Measurements from ENCODE around the gene PFKFB4. TPM values are rescaled to one million over a fixed set of nuclear protein-coding genes. Genes with fewer than 3 reads are reported as not detected.
A peak's percentile ranks its signal among the peaks of the same experiment; 100 is the strongest.

The PFKFB4 gene
- total RNA-seq (2012; rRNA removed) = 14.4 and 28.0 TPM in 2 replicates

DNA sequence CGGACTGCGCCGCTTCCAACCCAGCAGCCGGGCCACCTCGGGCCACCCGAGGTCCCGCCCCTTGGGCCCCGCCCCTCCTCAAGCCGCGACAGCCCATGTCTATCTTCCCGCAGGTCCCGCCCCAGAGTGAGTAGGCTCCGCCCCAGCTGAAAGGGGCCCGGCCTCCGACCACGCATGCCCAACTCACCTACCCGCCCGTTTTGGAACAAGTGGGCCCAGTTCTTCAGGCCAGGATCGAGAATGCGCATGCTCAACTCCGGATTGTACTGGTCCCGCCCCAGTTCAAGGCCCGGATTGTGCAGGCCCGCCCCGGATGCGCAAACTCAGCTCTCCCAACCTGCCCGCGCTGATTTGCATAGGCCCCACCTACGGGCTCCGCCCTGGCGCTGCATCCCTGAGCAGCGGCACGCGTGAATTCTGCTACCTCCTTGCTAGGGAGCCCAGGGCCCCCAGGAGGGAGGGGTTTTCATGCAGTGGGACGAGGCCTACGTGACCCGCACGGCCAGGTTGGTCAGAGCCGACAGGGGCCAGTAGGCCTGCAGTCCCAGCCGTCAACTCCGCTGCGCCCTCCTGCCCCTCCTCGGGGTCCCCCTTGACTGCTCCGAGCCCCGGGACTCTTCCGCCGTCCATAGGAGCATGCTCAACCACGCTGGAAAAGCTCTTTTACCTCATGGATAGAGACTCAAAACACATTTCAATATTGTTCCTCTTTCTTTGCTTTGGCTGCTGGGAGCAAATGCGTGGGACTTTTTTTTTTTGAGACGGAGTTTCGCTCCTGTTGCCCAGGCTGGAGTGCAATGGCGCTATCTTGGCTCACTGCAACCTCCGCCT is at the start of gene PFKFB4:
Gene PFKFB4, minus strand, starts transcription at position 8 of the 831 bp plus-strand sequence. CDS start 26 bp downstream, outside the sequence.
- no peaks in the 10 kb centered on the region for H3K27me3 ChIP-seq (ENCODE audit: control insufficient read depth, insufficient read depth, low read length)
- H3K4me2 ChIP-seq (ENCODE audit: low read length) = peak within 1 kb of the TSS; percentile 82
- H3K4me1 ChIP-seq (ENCODE audit: control insufficient read depth, insufficient read depth, low read length) = peaks cover 54% of the 10 kb centered on the region
- peak within 1 kb of the TSS; percentile 77 for H3K4me3 ChIP-seq (ENCODE audit: low read length)
- no peaks in the 10 kb centered on the region for H3K36me3 ChIP-seq (ENCODE audit: insufficient read depth, low read length)
- no peaks in the 10 kb centered on the region for H3K9me3 ChIP-seq (replicated peaks; ENCODE audit: low read length)
- peak within 1 kb of the TSS; percentile 72 for H3K9ac ChIP-seq (ENCODE audit: low read depth, low read length)

DNA sequence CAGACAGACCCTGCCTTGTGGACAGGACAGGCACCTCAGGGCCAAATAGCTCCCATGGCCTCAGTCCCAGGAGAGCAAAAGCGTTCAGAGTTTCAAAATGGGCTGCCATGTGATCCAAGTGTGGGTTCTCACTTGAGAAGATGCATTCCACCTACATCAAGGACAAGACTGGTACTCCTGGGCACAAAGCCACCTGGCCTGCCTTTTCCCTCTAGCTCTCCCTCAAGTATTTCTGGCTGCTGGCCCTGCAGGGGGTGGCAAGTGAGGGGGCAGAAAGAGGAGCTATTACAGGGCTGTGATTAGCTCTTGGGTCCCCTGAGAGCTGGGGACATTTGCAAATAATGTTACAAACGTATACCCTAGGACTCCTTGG is 45.0 kb upstream of the PFKFB4 start:
- H3K27me3 ChIP-seq (ENCODE audit: control insufficient read depth, insufficient read depth, low read length) = no peaks in the 10 kb centered on the region
- H3K4me2 ChIP-seq (ENCODE audit: low read length) = no peak overlapping the region
- peaks cover 27% of the 10 kb centered on the region for H3K4me1 ChIP-seq (ENCODE audit: control insufficient read depth, insufficient read depth, low read length)
- H3K9me3 ChIP-seq (replicated peaks; ENCODE audit: low read length) = no peaks in the 10 kb centered on the region
- no peak overlapping the region for H3K4me3 ChIP-seq (ENCODE audit: low read length)
- peaks cover 92% of the 10 kb centered on the region for H3K36me3 ChIP-seq (ENCODE audit: insufficient read depth, low read length)
- no peak overlapping the region for H3K9ac ChIP-seq (ENCODE audit: low read depth, low read length)

DNA sequence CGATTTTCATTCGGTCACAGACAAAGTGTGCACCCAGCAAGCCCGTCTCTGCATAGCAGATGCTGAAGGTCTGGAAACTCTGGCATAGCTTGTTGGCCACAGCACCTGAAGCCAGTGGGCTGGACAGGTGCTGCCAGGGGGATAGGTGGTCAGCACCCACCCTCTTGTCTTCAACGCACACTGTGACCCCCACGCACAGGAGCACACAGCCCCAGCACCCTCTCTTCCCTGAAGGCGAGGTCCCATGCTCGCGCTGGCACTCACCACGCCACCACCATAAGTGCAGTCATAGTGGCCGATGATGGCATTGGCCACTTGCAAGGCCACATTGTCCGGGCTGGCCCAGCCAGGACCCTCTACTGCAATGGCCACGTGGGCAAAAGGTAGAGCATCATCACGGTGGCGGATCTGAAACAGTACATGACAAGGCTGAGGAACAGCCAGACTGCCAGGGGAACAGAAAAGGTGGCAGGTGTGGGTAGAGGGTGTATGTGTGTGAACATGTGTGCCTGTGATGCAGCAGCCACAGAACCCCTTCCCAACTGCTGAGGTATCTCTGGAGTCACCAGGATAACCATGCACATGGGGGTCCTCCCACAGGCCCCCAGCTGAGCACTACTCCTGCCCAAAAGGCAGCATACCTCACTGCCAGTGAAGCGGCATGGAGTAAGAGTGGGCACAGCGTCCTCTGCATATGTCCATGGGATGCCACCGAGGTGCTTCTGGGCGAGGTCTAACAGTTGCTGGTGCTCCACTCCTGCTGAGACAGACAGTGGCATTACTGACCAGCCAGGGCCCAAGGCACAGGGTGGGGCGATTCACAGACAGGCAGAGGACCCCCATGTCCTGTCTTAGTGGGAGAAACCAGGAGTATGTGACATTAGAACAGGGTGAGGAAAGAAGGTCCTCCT is 44.4 kb upstream of the PFKFB4 start:
- H3K27me3 ChIP-seq (ENCODE audit: control insufficient read depth, insufficient read depth, low read length) = no peaks in the 10 kb centered on the region
- H3K9me3 ChIP-seq (replicated peaks; ENCODE audit: low read length) = no peaks in the 10 kb centered on the region
- no peak overlapping the region for H3K4me2 ChIP-seq (ENCODE audit: low read length)
- H3K4me3 ChIP-seq (ENCODE audit: low read length) = no peak overlapping the region
- H3K9ac ChIP-seq (ENCODE audit: low read depth, low read length) = no peak overlapping the region
- H3K4me1 ChIP-seq (ENCODE audit: control insufficient read depth, insufficient read depth, low read length) = peaks cover 33% of the 10 kb centered on the region
- peaks cover 88% of the 10 kb centered on the region for H3K36me3 ChIP-seq (ENCODE audit: insufficient read depth, low read length)

DNA sequence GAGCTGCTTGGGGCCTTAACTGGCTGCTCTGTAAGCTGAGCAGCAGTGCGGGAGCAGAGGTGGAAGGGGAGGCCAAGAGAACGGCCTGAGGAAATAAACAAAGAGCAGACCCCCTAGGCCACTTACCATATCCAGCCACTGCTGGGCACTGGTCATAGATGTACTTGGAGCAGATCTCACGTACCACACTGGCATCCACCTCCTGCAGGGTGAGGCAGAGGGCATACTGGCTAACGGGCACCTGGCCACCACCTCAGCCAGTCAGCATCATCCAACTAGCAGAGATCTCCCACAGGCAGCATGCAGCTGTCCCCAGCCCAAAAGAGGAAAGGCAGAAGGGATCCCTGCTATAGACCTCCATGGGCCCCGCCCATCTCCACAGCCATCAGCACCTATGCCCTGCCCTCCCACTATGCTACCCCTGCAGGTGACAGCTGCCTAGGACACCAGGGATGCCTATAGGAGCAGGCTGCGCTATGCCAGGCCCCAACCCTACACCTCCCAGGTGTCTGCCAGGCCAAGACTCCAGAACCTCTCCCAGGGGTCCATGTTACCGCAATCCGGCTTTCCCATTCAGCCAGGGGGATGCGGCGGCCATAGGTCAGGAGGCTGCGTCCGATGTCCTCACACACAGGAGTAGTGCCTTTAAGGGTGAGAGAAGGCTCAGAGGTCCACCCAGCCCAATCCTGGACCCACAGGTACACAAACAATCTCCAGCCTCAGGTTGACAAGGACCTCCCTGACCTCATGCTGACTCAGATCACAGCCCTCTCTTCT is 43.1 kb upstream of the PFKFB4 start:
- H3K4me2 ChIP-seq (ENCODE audit: low read length) = no peak overlapping the region
- no peak overlapping the region for H3K9ac ChIP-seq (ENCODE audit: low read depth, low read length)
- peaks cover 75% of the 10 kb centered on the region for H3K36me3 ChIP-seq (ENCODE audit: insufficient read depth, low read length)
- peaks cover 46% of the 10 kb centered on the region for H3K4me1 ChIP-seq (ENCODE audit: control insufficient read depth, insufficient read depth, low read length)
- no peak overlapping the region for H3K4me3 ChIP-seq (ENCODE audit: low read length)
- H3K27me3 ChIP-seq (ENCODE audit: control insufficient read depth, insufficient read depth, low read length) = no peaks in the 10 kb centered on the region
- no peaks in the 10 kb centered on the region for H3K9me3 ChIP-seq (replicated peaks; ENCODE audit: low read length)

DNA sequence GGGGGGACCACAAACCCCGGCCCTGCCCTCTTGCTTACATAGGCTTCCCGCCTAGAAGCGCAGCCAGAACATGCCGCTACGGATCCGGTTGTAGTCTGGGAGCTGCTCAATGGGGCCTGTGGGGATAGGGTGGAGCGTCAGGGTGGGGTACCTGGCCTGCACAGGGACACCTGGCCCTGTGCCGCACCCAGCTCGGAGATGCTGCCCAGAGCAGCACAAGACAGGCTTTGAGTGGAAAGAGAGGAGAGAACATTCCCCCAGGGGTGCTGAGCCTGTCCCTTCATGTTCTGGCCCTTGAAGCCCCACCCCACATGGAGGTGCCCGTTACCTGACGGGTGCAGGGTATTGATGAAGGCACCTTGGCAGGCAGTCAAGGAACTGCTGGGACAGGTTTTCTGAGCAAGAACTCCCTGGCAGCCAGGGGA is 42.5 kb upstream of the PFKFB4 start:
- Histone ChIP-seq H3K4me2 (ENCODE audit: low read length) (peak overlapping the region; percentile 36), H3K27me3 (ENCODE audit: control insufficient read depth, insufficient read depth, low read length) (no peaks in the 10 kb centered on the region), H3K4me3 (ENCODE audit: low read length) (peak overlapping the region; percentile 8), H3K36me3 (ENCODE audit: insufficient read depth, low read length) (peaks cover 69% of the 10 kb centered on the region), H3K4me1 (ENCODE audit: control insufficient read depth, insufficient read depth, low read length) (peaks cover 52% of the 10 kb centered on the region), H3K9ac (ENCODE audit: low read depth, low read length) (peak overlapping the region; percentile 22), H3K9me3 (replicated peaks; ENCODE audit: low read length) (no peaks in the 10 kb centered on the region)

DNA sequence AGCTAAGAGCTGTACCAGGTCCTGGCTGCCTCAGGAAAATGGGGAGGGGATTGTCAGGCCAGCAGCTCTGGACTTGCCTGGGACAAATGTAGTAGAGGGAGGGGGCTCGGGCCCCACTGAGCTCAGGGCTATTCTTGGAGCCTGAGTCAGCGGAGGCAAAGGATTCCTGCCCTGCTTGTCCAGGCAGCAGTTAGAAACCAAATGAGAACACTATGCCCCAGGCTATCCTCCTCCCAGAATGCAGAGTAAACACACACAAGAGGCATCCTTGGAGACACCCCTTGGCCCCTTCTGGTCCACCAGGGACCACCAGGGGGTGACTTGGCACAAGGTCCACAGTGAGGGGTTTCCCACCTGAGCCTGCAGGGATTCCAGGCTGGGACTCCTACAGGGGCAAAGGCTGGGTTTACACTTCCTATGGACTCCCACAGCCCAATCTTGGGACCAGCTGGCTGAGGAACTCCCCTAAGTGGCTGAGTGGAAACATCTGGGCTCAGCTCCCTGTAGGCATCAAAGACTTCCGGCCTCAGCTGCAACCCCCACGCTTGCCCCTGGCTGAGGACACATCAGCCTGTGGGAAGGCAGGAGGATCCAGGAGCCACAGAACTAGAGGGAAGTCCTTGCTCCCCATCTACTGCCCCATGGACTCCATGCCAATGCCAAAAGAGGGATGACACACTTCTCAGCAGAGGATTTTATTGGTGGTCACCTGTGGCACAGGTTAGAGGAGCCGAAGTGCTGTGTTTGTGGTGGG is 41.9 kb upstream of the PFKFB4 start:
- H3K36me3 ChIP-seq (ENCODE audit: insufficient read depth, low read length) = peaks cover 63% of the 10 kb centered on the region
- H3K27me3 ChIP-seq (ENCODE audit: control insufficient read depth, insufficient read depth, low read length) = no peaks in the 10 kb centered on the region
- peak overlapping the region; percentile 8 for H3K4me3 ChIP-seq (ENCODE audit: low read length)
- peak overlapping the region; percentile 36 for H3K4me2 ChIP-seq (ENCODE audit: low read length)
- H3K9ac ChIP-seq (ENCODE audit: low read depth, low read length) = peak overlapping the region; percentile 22
- H3K4me1 ChIP-seq (ENCODE audit: control insufficient read depth, insufficient read depth, low read length) = peaks cover 53% of the 10 kb centered on the region
- no peaks in the 10 kb centered on the region for H3K9me3 ChIP-seq (replicated peaks; ENCODE audit: low read length)

DNA sequence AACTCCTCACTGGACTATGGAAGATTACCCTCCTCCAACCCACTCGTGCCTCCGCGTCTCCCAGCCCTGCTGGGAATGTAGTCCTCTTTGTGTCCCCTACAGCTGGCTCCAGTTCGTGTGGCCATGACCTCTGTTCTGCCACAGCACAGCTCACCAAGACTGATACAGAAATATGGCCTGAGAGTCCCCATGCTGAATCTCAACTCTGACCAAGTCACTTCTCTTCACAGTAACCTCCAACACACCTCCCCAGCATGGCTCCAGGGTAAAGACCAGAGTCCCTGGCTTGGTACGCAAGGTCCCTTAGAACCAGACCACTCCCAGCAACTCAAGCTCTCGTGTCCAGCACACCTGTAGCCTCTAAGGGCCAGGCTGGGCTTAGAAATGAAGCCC is 40.8 kb upstream of the PFKFB4 start:
- Histone ChIP-seq H3K27me3 (ENCODE audit: control insufficient read depth, insufficient read depth, low read length) (no peaks in the 10 kb centered on the region), H3K4me1 (ENCODE audit: control insufficient read depth, insufficient read depth, low read length) (peaks cover 53% of the 10 kb centered on the region), H3K4me2 (ENCODE audit: low read length) (no peak overlapping the region), H3K9ac (ENCODE audit: low read depth, low read length) (no peak overlapping the region), H3K36me3 (ENCODE audit: insufficient read depth, low read length) (peaks cover 56% of the 10 kb centered on the region), H3K4me3 (ENCODE audit: low read length) (no peak overlapping the region), H3K9me3 (replicated peaks; ENCODE audit: low read length) (no peaks in the 10 kb centered on the region)

DNA sequence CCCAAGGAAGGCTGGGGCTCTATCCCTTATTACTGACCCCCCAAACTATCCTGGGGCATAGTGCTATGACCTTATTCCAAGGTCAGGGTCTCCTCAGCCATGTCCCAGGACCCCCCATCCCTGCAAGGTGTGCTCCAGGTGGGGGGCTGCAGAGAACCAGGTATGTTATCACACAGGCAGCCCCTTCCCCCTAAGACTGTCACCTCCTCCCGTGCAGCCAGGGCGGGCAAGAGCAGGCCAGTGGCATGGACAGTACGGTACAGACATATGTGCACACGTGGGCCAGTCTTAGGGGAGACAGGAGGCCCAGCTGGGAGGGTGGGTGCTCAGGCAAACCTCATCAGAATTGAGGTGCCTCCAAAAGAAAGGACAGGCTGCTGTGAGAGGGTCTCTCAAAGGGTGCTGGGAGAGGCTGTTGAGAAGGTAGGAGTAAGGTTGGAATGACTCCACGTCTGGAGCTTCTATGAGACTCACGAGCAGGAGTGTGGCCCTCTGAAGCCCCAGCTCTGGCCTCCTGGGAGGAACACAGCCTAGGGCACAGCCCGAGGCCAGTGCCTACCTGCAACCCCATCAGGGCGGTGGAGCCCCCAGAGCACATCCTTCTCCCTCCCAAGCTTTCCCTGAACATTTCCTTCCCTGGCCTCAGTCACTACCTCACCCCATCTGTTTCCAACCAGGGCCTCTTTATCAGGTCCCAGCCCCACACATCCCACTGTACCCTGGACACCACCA is 40.2 kb upstream of the PFKFB4 start:
- Histone ChIP-seq H3K4me1 (ENCODE audit: control insufficient read depth, insufficient read depth, low read length) (peaks cover 53% of the 10 kb centered on the region), H3K4me2 (ENCODE audit: low read length) (no peak overlapping the region), H3K36me3 (ENCODE audit: insufficient read depth, low read length) (peaks cover 53% of the 10 kb centered on the region), H3K9ac (ENCODE audit: low read depth, low read length) (no peak overlapping the region), H3K9me3 (replicated peaks; ENCODE audit: low read length) (no peaks in the 10 kb centered on the region), H3K4me3 (ENCODE audit: low read length) (no peak overlapping the region), H3K27me3 (ENCODE audit: control insufficient read depth, insufficient read depth, low read length) (no peaks in the 10 kb centered on the region)

DNA sequence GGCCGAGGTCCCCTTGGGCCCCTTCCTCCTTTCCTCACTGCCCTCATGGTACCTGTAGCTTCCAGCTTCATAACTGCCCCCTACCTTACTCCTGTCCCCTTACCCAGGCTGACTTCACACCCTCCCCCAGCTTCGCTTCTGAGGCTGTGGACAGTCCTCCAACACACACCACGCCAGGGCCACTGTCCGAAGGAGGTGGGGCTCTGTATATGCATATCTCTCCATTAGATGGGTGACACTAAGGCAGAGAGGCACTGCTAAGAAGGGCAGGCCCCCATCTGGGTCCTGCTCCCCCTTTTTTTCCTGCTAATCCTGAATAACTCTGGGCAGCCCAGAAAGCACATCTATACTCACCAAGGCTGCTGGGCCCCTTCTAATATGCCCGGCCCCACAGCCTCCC is 39.6 kb upstream of the PFKFB4 start:
- peaks cover 46% of the 10 kb centered on the region for H3K36me3 ChIP-seq (ENCODE audit: insufficient read depth, low read length)
- H3K4me3 ChIP-seq (ENCODE audit: low read length) = no peak overlapping the region
- peak overlapping the region; percentile 92 for H3K4me2 ChIP-seq (ENCODE audit: low read length)
- H3K9me3 ChIP-seq (replicated peaks; ENCODE audit: low read length) = no peaks in the 10 kb centered on the region
- no peaks in the 10 kb centered on the region for H3K27me3 ChIP-seq (ENCODE audit: control insufficient read depth, insufficient read depth, low read length)
- peak overlapping the region; percentile 1 for H3K9ac ChIP-seq (ENCODE audit: low read depth, low read length)
- peaks cover 53% of the 10 kb centered on the region for H3K4me1 ChIP-seq (ENCODE audit: control insufficient read depth, insufficient read depth, low read length)

DNA sequence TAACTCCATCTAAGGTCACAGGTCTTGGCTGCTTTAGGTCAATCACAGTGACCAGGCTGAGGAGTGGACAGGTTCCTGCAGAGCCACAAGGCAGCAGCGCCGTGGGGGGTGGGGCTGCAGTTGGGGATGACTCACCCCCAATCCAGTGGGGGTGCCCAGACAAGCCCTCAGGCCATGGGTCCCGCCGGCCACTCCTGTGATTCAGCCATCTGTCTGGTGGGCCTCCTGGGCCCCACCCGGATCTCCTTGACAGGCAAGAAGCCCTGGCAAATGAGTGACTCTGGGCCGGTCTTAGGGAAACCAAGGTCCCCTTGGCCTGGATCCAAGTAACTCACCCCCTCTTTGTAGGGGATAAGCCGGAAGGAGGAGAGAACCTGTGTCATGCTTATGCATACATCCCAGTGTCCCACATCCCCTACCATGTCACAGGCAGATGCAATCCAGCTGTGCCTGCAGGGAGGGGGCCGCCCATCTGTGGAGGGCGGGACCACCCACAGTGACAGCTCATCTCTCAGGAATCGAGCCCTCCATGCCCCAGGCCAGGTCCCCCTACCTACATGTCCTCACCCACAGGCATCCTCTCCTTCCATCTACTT is 39.0 kb upstream of the PFKFB4 start:
- H3K27me3 ChIP-seq (ENCODE audit: control insufficient read depth, insufficient read depth, low read length) = no peaks in the 10 kb centered on the region
- peak overlapping the region; percentile 92 for H3K4me2 ChIP-seq (ENCODE audit: low read length)
- no peaks in the 10 kb centered on the region for H3K9me3 ChIP-seq (replicated peaks; ENCODE audit: low read length)
- H3K9ac ChIP-seq (ENCODE audit: low read depth, low read length) = peak overlapping the region; percentile 1
- H3K4me3 ChIP-seq (ENCODE audit: low read length) = peak overlapping the region; percentile 66
- peaks cover 41% of the 10 kb centered on the region for H3K36me3 ChIP-seq (ENCODE audit: insufficient read depth, low read length)
- peaks cover 53% of the 10 kb centered on the region for H3K4me1 ChIP-seq (ENCODE audit: control insufficient read depth, insufficient read depth, low read length)
